Epithelial cell of esophagus (primary cell): Measurements from ENCODE around the gene NTRK2.

Experiments
- DNase-seq: peaks from one replicate; pipeline ENCODE4 v3.0.0; 2010; ENCODE audit warnings: low read depth
- H3K4me3 ChIP-seq: 2 replicates; pipeline ENCODE4 v1.5.1; 2011; ENCODE audit warnings: mild to moderate bottlenecking, low read length, control low read depth
- TF ChIP-seq, protein P1 (sequence below): IDR thresholded peaks from 2 replicates; pipeline ENCODE4 v1.5.1; 2011; ENCODE audit warnings: low read depth, mild to moderate bottlenecking, low read length, control low read depth, inconsistent platforms; ENCODE audit not compliant: insufficient read depth; ENCODE audit errors: missing control alignments

NTRK2 gene

DNA sequence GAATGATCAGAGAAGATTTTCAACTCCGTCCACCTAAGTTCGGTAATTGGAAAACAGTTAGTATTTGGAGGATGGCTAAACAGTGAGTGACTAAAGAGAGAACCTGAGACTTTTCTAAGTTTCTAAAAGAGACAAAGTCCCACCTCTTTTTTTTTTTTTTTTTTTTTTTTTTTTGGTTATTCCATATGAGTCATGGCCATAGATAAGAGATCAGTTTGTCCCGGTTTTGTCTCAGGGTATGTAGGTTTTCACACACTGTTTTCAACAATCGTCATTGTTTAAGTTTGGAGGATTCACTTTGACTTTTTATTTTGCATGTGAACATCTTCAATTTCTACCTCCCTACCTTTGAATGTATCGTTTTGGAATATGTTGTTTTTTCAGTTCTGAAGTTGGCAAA is 85.9 kb downstream of the NTRK2 start:
- H3K4me3 ChIP-seq, result no peak overlapping the region
- TF ChIP-seq, protein P1, sequence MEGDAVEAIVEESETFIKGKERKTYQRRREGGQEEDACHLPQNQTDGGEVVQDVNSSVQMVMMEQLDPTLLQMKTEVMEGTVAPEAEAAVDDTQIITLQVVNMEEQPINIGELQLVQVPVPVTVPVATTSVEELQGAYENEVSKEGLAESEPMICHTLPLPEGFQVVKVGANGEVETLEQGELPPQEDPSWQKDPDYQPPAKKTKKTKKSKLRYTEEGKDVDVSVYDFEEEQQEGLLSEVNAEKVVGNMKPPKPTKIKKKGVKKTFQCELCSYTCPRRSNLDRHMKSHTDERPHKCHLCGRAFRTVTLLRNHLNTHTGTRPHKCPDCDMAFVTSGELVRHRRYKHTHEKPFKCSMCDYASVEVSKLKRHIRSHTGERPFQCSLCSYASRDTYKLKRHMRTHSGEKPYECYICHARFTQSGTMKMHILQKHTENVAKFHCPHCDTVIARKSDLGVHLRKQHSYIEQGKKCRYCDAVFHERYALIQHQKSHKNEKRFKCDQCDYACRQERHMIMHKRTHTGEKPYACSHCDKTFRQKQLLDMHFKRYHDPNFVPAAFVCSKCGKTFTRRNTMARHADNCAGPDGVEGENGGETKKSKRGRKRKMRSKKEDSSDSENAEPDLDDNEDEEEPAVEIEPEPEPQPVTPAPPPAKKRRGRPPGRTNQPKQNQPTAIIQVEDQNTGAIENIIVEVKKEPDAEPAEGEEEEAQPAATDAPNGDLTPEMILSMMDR, result no peak
- no peak for DNase-seq

DNA sequence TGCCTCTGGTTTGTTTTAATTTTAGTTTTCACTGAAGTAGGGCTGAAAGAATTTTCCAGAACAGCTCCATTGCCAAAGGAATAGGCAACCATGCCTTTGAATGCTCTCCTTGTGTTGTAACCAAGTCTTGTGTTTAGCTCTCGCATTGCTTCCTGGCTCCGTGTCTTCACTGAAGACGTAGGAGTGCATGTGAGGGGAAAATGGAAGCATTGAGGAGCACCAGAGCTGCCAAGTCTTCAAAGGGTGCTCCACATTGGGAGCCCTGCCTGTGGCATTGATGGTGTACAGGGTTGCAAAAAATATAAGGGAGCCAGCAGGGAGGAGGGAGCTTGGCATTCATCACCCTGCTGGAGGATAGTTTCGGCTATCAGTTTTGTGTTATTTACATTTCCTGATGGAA is 86.6 kb downstream of the NTRK2 start:
- DNase-seq, result no peak
- no peak overlapping the region for H3K4me3 ChIP-seq

DNA sequence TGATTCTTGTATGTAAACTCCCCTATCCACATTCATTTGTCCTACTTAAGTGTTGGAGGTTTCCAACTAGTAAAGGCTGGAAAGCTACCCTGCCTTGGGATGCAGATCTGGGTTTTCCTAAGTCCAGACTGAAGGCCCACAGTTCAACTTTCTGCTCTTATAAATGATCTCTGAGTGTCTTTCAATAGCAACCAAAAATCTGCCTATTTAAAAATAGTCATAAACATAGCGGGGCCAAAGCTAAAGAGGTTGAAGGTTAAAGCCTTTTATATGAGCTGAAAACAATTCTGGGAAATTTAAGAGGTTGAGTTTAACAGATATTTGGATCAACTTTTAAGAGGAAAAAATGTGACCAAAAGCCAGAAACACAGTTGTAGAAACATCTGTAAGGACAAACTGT is 87.2 kb downstream of the NTRK2 start:
- no peak overlapping the region for H3K4me3 ChIP-seq
- no peak for DNase-seq
- TF ChIP-seq, protein P1, result no peak

More for the DNA sequence above, 86.6 kb downstream of the NTRK2 start:
- TF ChIP-seq, protein P1, result no peak

DNA sequence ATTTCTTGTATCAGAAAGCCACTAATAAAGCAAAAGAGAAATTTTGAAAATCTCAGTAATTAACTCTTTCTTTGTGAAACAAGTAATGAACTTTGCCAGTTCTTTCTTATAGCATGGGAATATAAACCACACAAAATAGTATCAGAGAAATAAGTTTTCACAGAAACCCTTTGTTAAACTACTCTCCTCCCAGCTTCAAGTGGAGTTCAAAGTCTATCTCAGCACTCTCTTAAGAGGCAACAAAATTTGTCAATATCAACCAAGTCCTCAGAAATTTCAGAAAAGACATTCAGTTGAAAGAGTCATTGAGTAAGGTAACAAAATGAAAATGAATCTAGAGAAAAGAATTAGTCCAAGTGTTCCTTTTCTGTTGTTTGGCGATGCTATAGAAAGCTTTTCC is 89.3 kb downstream of the NTRK2 start:
- H3K4me3 ChIP-seq, result no peak overlapping the region
- TF ChIP-seq, protein P1, result no peak
- DNase-seq, result no peak

DNA sequence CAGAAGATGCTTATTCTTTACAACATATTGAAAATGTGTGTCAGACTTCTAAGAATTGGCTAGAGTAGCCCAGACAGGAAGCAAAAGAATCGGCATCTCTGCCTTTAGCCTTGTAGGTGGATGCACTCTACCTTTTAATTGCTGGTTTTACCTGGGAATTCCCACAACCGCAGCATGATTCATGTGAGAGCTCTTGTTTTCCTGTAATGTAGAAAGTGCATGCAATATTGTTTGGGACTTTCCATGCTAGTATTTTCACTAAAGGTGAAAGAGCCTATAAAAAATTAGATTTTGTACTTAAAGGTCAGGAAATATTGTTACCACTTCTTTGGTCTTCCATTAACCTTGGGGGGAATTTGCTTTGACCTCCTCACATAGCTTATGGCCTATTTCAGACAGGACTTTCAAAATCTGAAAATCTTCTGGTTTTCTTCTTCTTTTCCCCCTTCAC is 89.8 kb downstream of the NTRK2 start:
- peak; percentile 91 for DNase-seq
- no peak overlapping the region for H3K4me3 ChIP-seq
- TF ChIP-seq, protein P1, result no peak

DNA sequence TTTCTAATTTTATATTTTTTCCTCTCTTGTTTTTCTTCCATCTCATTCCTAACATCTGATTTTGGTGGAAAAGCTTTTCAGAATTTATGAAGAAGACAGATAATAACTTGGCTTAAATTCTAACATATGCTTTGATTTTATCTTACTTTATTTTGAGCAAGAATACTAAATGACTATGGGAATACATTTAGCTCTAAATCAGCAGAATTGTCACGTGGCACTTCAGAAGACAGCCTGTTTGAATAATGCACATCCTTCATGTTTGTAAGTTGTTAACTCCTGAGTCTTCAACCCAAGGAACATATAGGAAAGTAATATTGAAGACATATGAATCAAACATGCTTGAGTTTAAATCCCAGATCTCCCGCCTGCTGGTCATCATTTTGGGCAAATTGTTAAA is 90.3 kb downstream of the NTRK2 start:
- TF ChIP-seq, protein P1, result no peak
- DNase-seq, result no peak

DNA sequence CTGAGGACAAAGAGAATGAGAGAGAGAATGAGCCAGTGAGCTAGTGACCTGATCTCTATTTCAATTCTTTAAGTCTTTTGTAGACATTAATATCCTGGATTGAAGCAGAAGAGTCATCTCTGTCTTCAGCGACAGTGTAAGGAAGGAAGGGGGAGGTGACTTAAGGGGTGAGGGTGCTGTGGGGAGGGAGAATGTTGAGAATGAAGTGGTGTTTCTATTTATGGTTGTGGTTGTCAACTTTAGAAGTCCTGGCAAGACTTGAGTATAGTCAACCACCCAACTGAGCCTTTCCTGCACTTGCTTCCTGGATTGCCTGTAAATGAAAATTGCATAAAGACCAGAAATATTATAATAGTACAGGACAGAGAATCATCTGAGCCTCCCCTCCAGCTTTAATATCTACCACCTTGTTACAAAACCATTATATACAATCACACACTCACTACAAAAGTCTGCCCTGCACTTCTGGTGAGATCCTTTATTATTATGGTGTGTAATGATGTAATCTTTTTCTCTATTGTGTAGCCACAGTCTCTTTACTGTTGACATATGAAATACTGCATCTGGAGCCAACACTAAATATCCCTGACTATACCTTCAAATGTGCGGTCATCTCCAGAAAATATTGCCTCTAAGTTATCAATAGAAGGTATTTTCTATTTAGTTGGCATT is 91.7 kb downstream of the NTRK2 start:
- no peak overlapping the region for H3K4me3 ChIP-seq
- DNase-seq, result no peak
- TF ChIP-seq, protein P1, result no peak

More for the DNA sequence above, 90.3 kb downstream of the NTRK2 start:
- no peak overlapping the region for H3K4me3 ChIP-seq
